Measurements from ENCODE around the gene GPRC5B.

Gene GPRC5B

GRCh38 chr16:19883966-19884485 lies 622 bp downstream of the GPRC5B start:
- Histone ChIP-seq H3K4me1 (ENCODE audit: insufficient read depth, low read length, poor library complexity, severe bottlenecking) (no peaks in the 10 kb centered on the region), H3K4me3 (ENCODE audit: low read length, poor library complexity, severe bottlenecking) (no peak overlapping the region), H3K9me2 (replicated peaks; ENCODE audit: low read depth, low read length) (no peaks in the 10 kb centered on the region), H4K20me1 (ENCODE audit: insufficient read depth, low read length, poor library complexity, severe bottlenecking) (no peaks in the 10 kb centered on the region), H3K9ac (ENCODE audit: low read depth, low read length, poor library complexity, severe bottlenecking) (no peak overlapping the region), H3K36me3 (ENCODE audit: insufficient read depth, low read length) (no peaks in the 10 kb centered on the region), H3K4me2 (ENCODE audit: low read depth, low read length, poor library complexity, severe bottlenecking) (no peak overlapping the region), H3K27me3 (ENCODE audit: insufficient read depth, low read length, poor library complexity, severe bottlenecking) (no peaks in the 10 kb centered on the region), H3F3A (ENCODE audit: low read depth) (no peaks in the 10 kb centered on the region), H2AFZ (ENCODE audit: low read length) (no peak overlapping the region), H3K79me2 (ENCODE audit: insufficient read depth, low read length) (no peaks in the 10 kb centered on the region), H3K9me3 (ENCODE audit: insufficient read depth, low read depth, low read length) (no peaks in the 10 kb centered on the region)
- TF ChIP-seq EZH2phosphoT487 (IDR thresholded peaks at IDR 0.05; ENCODE audit: borderline replicate concordance) (no peak), CTCF (conservative IDR thresholded peaks at IDR 0.05; ENCODE audit: low read length) (no peak)

- TF ChIP-seq EZH2phosphoT487 (IDR thresholded peaks at IDR 0.05; ENCODE audit: borderline replicate concordance) (no peak), CTCF (conservative IDR thresholded peaks at IDR 0.05; ENCODE audit: low read length) (no peak)
Observed at GRCh38 chr16:19883296-19883965, 1.2 kb downstream of the GPRC5B start.

GRCh38 chr16:19882646-19883045 lies 2.0 kb downstream of the GPRC5B start:
- no peaks in the 10 kb centered on the region for H3K36me3 ChIP-seq (ENCODE audit: insufficient read depth, low read length)
- H3K27me3 ChIP-seq (ENCODE audit: insufficient read depth, low read length, poor library complexity, severe bottlenecking), result no peaks in the 10 kb centered on the region
- TF ChIP-seq CTCF (conservative IDR thresholded peaks at IDR 0.05; ENCODE audit: low read length), result no peak
- no peak for TF ChIP-seq EZH2phosphoT487 (IDR thresholded peaks at IDR 0.05; ENCODE audit: borderline replicate concordance)
- no peak overlapping the region for H2AFZ ChIP-seq (ENCODE audit: low read length)
- H3K4me2 ChIP-seq (ENCODE audit: low read depth, low read length, poor library complexity, severe bottlenecking), result no peak overlapping the region
- H3K9me3 ChIP-seq (ENCODE audit: insufficient read depth, low read depth, low read length), result no peaks in the 10 kb centered on the region
- no peaks in the 10 kb centered on the region for H3F3A ChIP-seq (ENCODE audit: low read depth)
- H4K20me1 ChIP-seq (ENCODE audit: insufficient read depth, low read length, poor library complexity, severe bottlenecking), result no peaks in the 10 kb centered on the region
- H3K9ac ChIP-seq (ENCODE audit: low read depth, low read length, poor library complexity, severe bottlenecking), result no peak overlapping the region
- H3K79me2 ChIP-seq (ENCODE audit: insufficient read depth, low read length), result no peaks in the 10 kb centered on the region
- H3K4me3 ChIP-seq (ENCODE audit: low read length, poor library complexity, severe bottlenecking), result no peak overlapping the region
- H3K4me1 ChIP-seq (ENCODE audit: insufficient read depth, low read length, poor library complexity, severe bottlenecking), result no peaks in the 10 kb centered on the region
- H3K9me2 ChIP-seq (replicated peaks; ENCODE audit: low read depth, low read length), result no peaks in the 10 kb centered on the region

More at GRCh38 chr16:19883296-19883965, 1.2 kb downstream of the GPRC5B start:
- no peaks in the 10 kb centered on the region for H3K36me3 ChIP-seq (ENCODE audit: insufficient read depth, low read length)
- no peak overlapping the region for H3K4me3 ChIP-seq (ENCODE audit: low read length, poor library complexity, severe bottlenecking)
- no peak overlapping the region for H2AFZ ChIP-seq (ENCODE audit: low read length)
- no peaks in the 10 kb centered on the region for H3K9me3 ChIP-seq (ENCODE audit: insufficient read depth, low read depth, low read length)
- H4K20me1 ChIP-seq (ENCODE audit: insufficient read depth, low read length, poor library complexity, severe bottlenecking), result no peaks in the 10 kb centered on the region
- H3K4me1 ChIP-seq (ENCODE audit: insufficient read depth, low read length, poor library complexity, severe bottlenecking), result no peaks in the 10 kb centered on the region
- H3F3A ChIP-seq (ENCODE audit: low read depth), result no peaks in the 10 kb centered on the region
- H3K9ac ChIP-seq (ENCODE audit: low read depth, low read length, poor library complexity, severe bottlenecking), result no peak overlapping the region
- no peaks in the 10 kb centered on the region for H3K27me3 ChIP-seq (ENCODE audit: insufficient read depth, low read length, poor library complexity, severe bottlenecking)
- no peaks in the 10 kb centered on the region for H3K9me2 ChIP-seq (replicated peaks; ENCODE audit: low read depth, low read length)
- no peak overlapping the region for H3K4me2 ChIP-seq (ENCODE audit: low read depth, low read length, poor library complexity, severe bottlenecking)
- no peaks in the 10 kb centered on the region for H3K79me2 ChIP-seq (ENCODE audit: insufficient read depth, low read length)
